Keratinocyte (primary cell): ENCODE results near the gene LEMD1. TPM values are rescaled to one million over a fixed set of nuclear protein-coding genes. Genes with fewer than 3 reads are reported as not detected.

Source experiments
- DNase-seq: peaks from one replicate; pipeline ENCODE4 v3.0.0-alpha.2; 2011; ENCODE audit warnings: low read depth, missing footprints, low spot score
- FAIRE-seq: peaks from 2 replicates; lab custom pipeline; 2011; peaks lifted over from hg19 to GRCh38; lab: Jason Lieb, UNC
- H2AFZ ChIP-seq: 2 replicates; pipeline ENCODE4 v1.6.0; 2012; ENCODE audit warnings: low read length, control low read depth, inconsistent platforms; ENCODE audit not compliant: control insufficient read depth
- H3K27ac ChIP-seq: 2 replicates; pipeline ENCODE4 v1.5.1; 2011; ENCODE audit warnings: low read length; ENCODE audit not compliant: control insufficient read depth, insufficient read depth
- H3K27me3 ChIP-seq: 3 replicates; pipeline ENCODE4 v1.6.0; 2011; ENCODE audit warnings: low read length; ENCODE audit not compliant: control insufficient read depth, insufficient read depth; ENCODE audit errors: extremely low read depth
- H3K36me3 ChIP-seq, 2 experiments: 2 replicates in 1 of 2; 3 replicates in 1 of 2; pipeline ENCODE4 v1.5.1; 2011; ENCODE audit warnings: low read length in 2 of 2, mild to moderate bottlenecking in 1 of 2; ENCODE audit not compliant: control insufficient read depth in 2 of 2, insufficient read depth in 2 of 2; ENCODE audit errors: extremely low read depth in 1 of 2
- H3K4me1 ChIP-seq: 3 replicates; pipeline ENCODE4 v1.5.1; 2011; ENCODE audit warnings: low read length; ENCODE audit not compliant: control insufficient read depth, insufficient read depth; ENCODE audit errors: extremely low read depth
- H3K4me2 ChIP-seq: 3 replicates; pipeline ENCODE4 v1.6.0; 2011; ENCODE audit warnings: low read depth, low read length; ENCODE audit not compliant: control insufficient read depth, insufficient read depth; ENCODE audit errors: extremely low read depth
- H3K4me3 ChIP-seq, 3 experiments: fragments of 200-600 bp in 1 of 3; sonication (generic) in 1 of 3; 2 replicates in 2 of 3; 3 replicates in 1 of 3; pipeline ENCODE4 v1.5.1; 2011 to 2016; ENCODE audit warnings: low read length in 3 of 3, mild to moderate bottlenecking in 3 of 3, control low read depth in 2 of 3, inconsistent platforms in 1 of 3, low read depth in 1 of 3, mixed read lengths in 1 of 3, mixed run types in 1 of 3, moderate library complexity in 1 of 3; ENCODE audit not compliant: control insufficient read depth in 2 of 3, insufficient read depth in 2 of 3; ENCODE audit errors: extremely low read depth in 1 of 3
- H3K79me2 ChIP-seq: 2 replicates; pipeline ENCODE4 v1.6.0; 2012; ENCODE audit warnings: low read length; ENCODE audit not compliant: control insufficient read depth, insufficient read depth
- H3K9ac ChIP-seq: 3 replicates; pipeline ENCODE4 v1.6.0; 2011; ENCODE audit warnings: low read length; ENCODE audit not compliant: control insufficient read depth, insufficient read depth; ENCODE audit errors: extremely low read depth
- H3K9me1 ChIP-seq: 3 replicates; pipeline ENCODE4 v1.6.0; 2011; ENCODE audit warnings: low read length; ENCODE audit not compliant: control insufficient read depth, insufficient read depth; ENCODE audit errors: extremely low read depth
- H3K9me3 ChIP-seq: 2 replicates; pipeline ENCODE4 v1.5.1; 2012; ENCODE audit warnings: low read depth, low read length; ENCODE audit not compliant: control insufficient read depth
- H4K20me1 ChIP-seq: 3 replicates; pipeline ENCODE4 v1.6.0; 2011; ENCODE audit warnings: low read length; ENCODE audit not compliant: control insufficient read depth, insufficient read depth; ENCODE audit errors: extremely low read depth
- CTCF ChIP-seq, 3 experiments: IDR thresholded peaks in 1 of 3; conservative IDR thresholded peaks in 1 of 3; optimal IDR thresholded peaks in 1 of 3; 2 replicates in 2 of 3; 3 replicates in 1 of 3; pipeline versions ENCODE3 to v1.5.1; 2011; ENCODE audit warnings: low read length in 3 of 3, mild to moderate bottlenecking in 3 of 3, moderate library complexity in 2 of 3, control low read depth in 1 of 3, inconsistent platforms in 1 of 3; ENCODE audit not compliant: insufficient read depth in 2 of 3; ENCODE audit errors: extremely low read depth in 1 of 3
- EZH2 ChIP-seq: IDR thresholded peaks from one replicate; pipeline ENCODE4 v1.6.1; 2012; ENCODE audit warnings: inconsistent platforms, mild to moderate bottlenecking, low read length, moderate library complexity
- dilution Hi-C: fragments of 300-500 bp; cut with MboI; formaldehyde crosslinking; loops from one replicate; pipeline ENCODE4 v1.7.0; 2020; ENCODE audit warnings: low sequenced_read_pairs; ENCODE audit not compliant: extremely low pct_ligation_motif_present
- polyA plus RNA-seq, 5 experiments: library from polyadenylated mRNA; depleted of rRNA in 3 of 5; stranded (reverse) in 3 of 5; stranded (forward) in 1 of 5; unstranded in 1 of 5; fragments of >200 nt; gene quantifications; 1 replicate in 1 of 5; 2 replicates in 3 of 5; 3 replicates in 1 of 5; pipeline versions ENCODE4 v1.2.1 to v1.2.3, GENCODE V29; 2011 to 2012; ENCODE audit warnings: missing spikeins in 2 of 5, low read depth in 1 of 5, low replicate concordance in 1 of 5

LEMD1 gene
- polyA plus RNA-seq, 1 donor (not counting 4 experiments of a cell fraction or from before 2014, with no cell fraction given) = 1.9 TPM

GRCh38 chr1:205416322-205416721 is 5.5 kb downstream of the LEMD1 start:
- Histone ChIP-seq H3K9me3 (no peaks in the 10 kb centered on the region), H3K27me3 (peaks cover 8% of the 10 kb centered on the region), H3K9me1 (no peaks in the 10 kb centered on the region), H3K9ac (no peak overlapping the region), H4K20me1 (no peaks in the 10 kb centered on the region), H3K4me3 (no peak overlapping the region), H3K27ac (no peak overlapping the region), H3K79me2 (no peaks in the 10 kb centered on the region), H2AFZ (no peak overlapping the region), H3K4me2 (no peak overlapping the region), H3K36me3 (no peaks in the 10 kb centered on the region), H3K4me1 (no peaks in the 10 kb centered on the region)
- DNase-seq (no peak), FAIRE-seq (no peak)
- TF ChIP-seq CTCF (optimal IDR thresholded peaks at IDR 0.05 in 1 of 3, IDR thresholded peaks at IDR 0.05 in 1 of 3, conservative IDR thresholded peaks at IDR 0.05 in 1 of 3; ENCODE audit: extremely low read depth in 1 of 3, insufficient read depth in 2 of 3, low read length in 3 of 3) (no peak), EZH2 (no peak)
- dilution Hi-C loops = no loop called here

- no peak for FAIRE-seq
- H3K4me3 ChIP-seq = no peak overlapping the region
- no peak overlapping the region for H3K27ac ChIP-seq
- no peak overlapping the region for H2AFZ ChIP-seq
- no peaks in the 10 kb centered on the region for H3K79me2 ChIP-seq
- dilution Hi-C loops = no loop called here
- no peaks in the 10 kb centered on the region for H4K20me1 ChIP-seq
- H3K4me1 ChIP-seq = no peaks in the 10 kb centered on the region
- no peak for TF ChIP-seq EZH2
- TF ChIP-seq CTCF (optimal IDR thresholded peaks at IDR 0.05 in 1 of 3, IDR thresholded peaks at IDR 0.05 in 1 of 3, conservative IDR thresholded peaks at IDR 0.05 in 1 of 3; ENCODE audit: extremely low read depth in 1 of 3, insufficient read depth in 2 of 3, low read length in 3 of 3) = no peak
- H3K9ac ChIP-seq = no peak overlapping the region
- no peak overlapping the region for H3K4me2 ChIP-seq
- H3K9me1 ChIP-seq = no peaks in the 10 kb centered on the region
- H3K27me3 ChIP-seq = peaks cover 6% of the 10 kb centered on the region
- no peaks in the 10 kb centered on the region for H3K36me3 ChIP-seq
- no peaks in the 10 kb centered on the region for H3K9me3 ChIP-seq
- no peak for DNase-seq
These were observed 11.1 kb downstream of the LEMD1 start for GRCh38 chr1:205410581-205411298.
